ENCODE data around the gene TAS2R39. TPM values are rescaled to one million over a fixed set of nuclear protein-coding genes. Genes with fewer than 3 reads are reported as not detected.

The TAS2R39 gene
- total and polyA plus RNA-seq, 2 experiments from 2014 or later: 0.21 TPM; not detected in 1

DNA sequence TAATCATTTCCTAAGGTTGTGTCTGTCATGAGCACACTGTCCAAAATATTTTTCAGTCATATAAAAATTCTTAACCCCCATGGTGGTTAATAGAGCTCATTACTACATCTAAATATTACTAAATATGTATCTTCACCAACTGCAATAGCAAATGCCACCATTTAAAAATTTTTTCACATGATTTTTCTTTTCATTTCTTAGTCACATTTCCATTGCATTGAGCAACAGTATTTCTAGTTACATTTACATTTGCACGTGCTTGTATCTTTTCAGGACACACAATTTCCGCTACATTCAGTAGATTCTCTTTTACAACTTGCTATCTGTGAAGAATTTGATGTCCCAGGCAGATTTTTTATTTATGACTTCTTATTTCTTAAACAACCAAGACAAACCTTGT, 33.5 kb downstream of the TAS2R39 start:
- no peaks in the 10 kb centered on the region for H3K36me3 ChIP-seq (ENCODE audit: insufficient read depth)
- no peaks in the 10 kb centered on the region for H3K79me2 ChIP-seq (replicated peaks; ENCODE audit: insufficient read depth)
- no peak overlapping the region for H3K27ac Mint-ChIP-seq
- DNase-seq (ENCODE audit: low spot score): no peak
- no peaks in the 10 kb centered on the region for H3F3A ChIP-seq (replicated peaks; ENCODE audit: low read depth)
- H3K27me3 Mint-ChIP-seq (ENCODE audit: insufficient read depth, low read depth, poor library complexity): no peaks in the 10 kb centered on the region
- no peaks in the 10 kb centered on the region for H3K4me1 ChIP-seq (ENCODE audit: insufficient read depth)
- no peak overlapping the region for H3K4me2 ChIP-seq
- no peaks in the 10 kb centered on the region for H3K4me1 Mint-ChIP-seq
- H3K4me3 Mint-ChIP-seq: no peak overlapping the region
- TF ChIP-seq POLR2AphosphoS5 (IDR thresholded peaks at IDR 0.05; ENCODE audit: low read depth): no peak
- TF ChIP-seq JUNB (IDR thresholded peaks at IDR 0.05; ENCODE audit: unreplicated experiment): no peak
- no peak overlapping the region for H2AFZ ChIP-seq
- no peaks in the 10 kb centered on the region; the same call in 2 of the 3 replicates for H3K36me3 Mint-ChIP-seq (ENCODE audit: low read depth)
- H4K20me1 ChIP-seq (replicated peaks; ENCODE audit: insufficient read depth): no peaks in the 10 kb centered on the region
- H3K27ac ChIP-seq (ENCODE audit: low read depth): no peak overlapping the region
- H3K27me3 ChIP-seq (ENCODE audit: insufficient read depth): no peaks in the 10 kb centered on the region
- H3K9me2 ChIP-seq (ENCODE audit: insufficient read depth): no peaks in the 10 kb centered on the region
- no peak overlapping the region for H3K4me3 ChIP-seq
- ATAC-seq: no peak
- H3K9me3 Mint-ChIP-seq: no peaks in the 10 kb centered on the region; the same call in 2 of the 3 replicates

DNA sequence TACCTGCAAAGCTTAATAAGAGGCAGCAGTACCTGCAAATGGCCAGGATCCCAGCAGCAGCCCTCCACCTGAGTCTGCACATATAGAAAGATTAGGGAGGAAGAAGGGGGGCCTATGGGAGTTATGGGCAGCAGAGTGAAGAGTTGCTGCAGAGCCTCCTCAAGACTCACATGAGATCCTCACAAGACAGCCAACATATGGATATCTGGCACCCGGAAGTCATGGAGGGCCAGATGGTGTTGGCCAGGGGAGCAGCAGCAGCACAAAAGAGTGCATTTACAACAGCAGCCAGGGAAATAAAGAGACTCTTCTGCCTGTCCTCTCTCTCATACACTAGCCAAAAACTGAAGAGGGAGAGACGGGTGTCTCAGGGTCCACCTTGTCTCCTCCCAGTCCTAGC, 34.6 kb downstream of the TAS2R39 start:
- H3K4me2 ChIP-seq: no peak overlapping the region
- Mint-ChIP-seq H3K36me3 (ENCODE audit: low read depth) (no peaks in the 10 kb centered on the region; the same call in 2 of the 3 replicates), H3K4me1 (no peaks in the 10 kb centered on the region), H3K27me3 (ENCODE audit: insufficient read depth, low read depth, poor library complexity) (no peaks in the 10 kb centered on the region), H3K4me3 (no peak overlapping the region), H3K9me3 (no peaks in the 10 kb centered on the region; the same call in 2 of the 3 replicates), H3K27ac (no peak overlapping the region)
- no peak overlapping the region for H3K4me3 ChIP-seq
- no peaks in the 10 kb centered on the region for H3K27me3 ChIP-seq (ENCODE audit: insufficient read depth)
- no peak overlapping the region for H3K27ac ChIP-seq (ENCODE audit: low read depth)
- no peak overlapping the region for H2AFZ ChIP-seq
- no peaks in the 10 kb centered on the region for H3K9me2 ChIP-seq (ENCODE audit: insufficient read depth)
- no peaks in the 10 kb centered on the region for H3K4me1 ChIP-seq (ENCODE audit: insufficient read depth)
- DNase-seq (ENCODE audit: low spot score) (no peak), ATAC-seq (no peak)
- no peaks in the 10 kb centered on the region for H3K79me2 ChIP-seq (replicated peaks; ENCODE audit: insufficient read depth)
- no peaks in the 10 kb centered on the region for H4K20me1 ChIP-seq (replicated peaks; ENCODE audit: insufficient read depth)
- no peaks in the 10 kb centered on the region for H3F3A ChIP-seq (replicated peaks; ENCODE audit: low read depth)
- TF ChIP-seq POLR2AphosphoS5 (IDR thresholded peaks at IDR 0.05; ENCODE audit: low read depth): no peak
- no peak for TF ChIP-seq ZNF331 (CRISPR knock-in tag; IDR thresholded peaks at IDR 0.05; ENCODE audit: low read depth)
- no peak for TF ChIP-seq NANOG (IDR thresholded peaks at IDR 0.05; ENCODE audit: borderline replicate concordance)
- H3K36me3 ChIP-seq (ENCODE audit: insufficient read depth): no peaks in the 10 kb centered on the region

DNA sequence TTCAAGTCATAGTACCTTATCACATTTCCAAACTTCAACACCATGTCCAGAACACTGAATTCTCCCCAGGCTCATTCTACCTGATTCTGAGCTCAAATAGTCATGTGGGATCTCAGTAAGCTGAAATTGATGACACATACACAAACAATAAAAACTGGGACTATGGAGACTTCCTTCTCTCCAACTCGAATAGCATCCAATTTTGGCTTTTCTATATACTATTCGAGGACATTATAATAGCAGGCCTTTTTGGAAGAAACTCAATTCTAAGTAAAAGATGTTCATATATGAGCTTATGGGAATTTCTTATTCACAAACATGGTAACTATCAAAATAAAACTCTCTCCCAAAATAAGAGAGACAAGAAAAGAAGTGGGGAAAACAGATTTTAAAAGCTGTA, 38.1 kb downstream of the TAS2R39 start:
- no peak overlapping the region for H3K4me3 Mint-ChIP-seq
- Histone ChIP-seq H3K36me3 (ENCODE audit: insufficient read depth) (no peaks in the 10 kb centered on the region), H3K4me1 (ENCODE audit: insufficient read depth) (no peaks in the 10 kb centered on the region), H3K27me3 (ENCODE audit: insufficient read depth) (no peaks in the 10 kb centered on the region), H3K9me2 (ENCODE audit: insufficient read depth) (no peaks in the 10 kb centered on the region), H2AFZ (no peak overlapping the region), H3K79me2 (replicated peaks; ENCODE audit: insufficient read depth) (no peaks in the 10 kb centered on the region), H3K27ac (ENCODE audit: low read depth) (no peak overlapping the region), H4K20me1 (replicated peaks; ENCODE audit: insufficient read depth) (no peaks in the 10 kb centered on the region), H3K4me3 (no peak overlapping the region), H3K4me2 (no peak overlapping the region), H3F3A (replicated peaks; ENCODE audit: low read depth) (no peaks in the 10 kb centered on the region)
- H3K27me3 Mint-ChIP-seq (ENCODE audit: insufficient read depth, low read depth, poor library complexity): no peaks in the 10 kb centered on the region
- ATAC-seq (no peak), DNase-seq (ENCODE audit: low spot score) (no peak)
- no peak overlapping the region for H3K27ac Mint-ChIP-seq
- TF ChIP-seq JUNB (IDR thresholded peaks at IDR 0.05; ENCODE audit: unreplicated experiment) (no peak), CREB1 (CRISPR knock-in tag; IDR thresholded peaks at IDR 0.05; ENCODE audit: low read depth) (no peak)
- TF ChIP-seq, protein P1, sequence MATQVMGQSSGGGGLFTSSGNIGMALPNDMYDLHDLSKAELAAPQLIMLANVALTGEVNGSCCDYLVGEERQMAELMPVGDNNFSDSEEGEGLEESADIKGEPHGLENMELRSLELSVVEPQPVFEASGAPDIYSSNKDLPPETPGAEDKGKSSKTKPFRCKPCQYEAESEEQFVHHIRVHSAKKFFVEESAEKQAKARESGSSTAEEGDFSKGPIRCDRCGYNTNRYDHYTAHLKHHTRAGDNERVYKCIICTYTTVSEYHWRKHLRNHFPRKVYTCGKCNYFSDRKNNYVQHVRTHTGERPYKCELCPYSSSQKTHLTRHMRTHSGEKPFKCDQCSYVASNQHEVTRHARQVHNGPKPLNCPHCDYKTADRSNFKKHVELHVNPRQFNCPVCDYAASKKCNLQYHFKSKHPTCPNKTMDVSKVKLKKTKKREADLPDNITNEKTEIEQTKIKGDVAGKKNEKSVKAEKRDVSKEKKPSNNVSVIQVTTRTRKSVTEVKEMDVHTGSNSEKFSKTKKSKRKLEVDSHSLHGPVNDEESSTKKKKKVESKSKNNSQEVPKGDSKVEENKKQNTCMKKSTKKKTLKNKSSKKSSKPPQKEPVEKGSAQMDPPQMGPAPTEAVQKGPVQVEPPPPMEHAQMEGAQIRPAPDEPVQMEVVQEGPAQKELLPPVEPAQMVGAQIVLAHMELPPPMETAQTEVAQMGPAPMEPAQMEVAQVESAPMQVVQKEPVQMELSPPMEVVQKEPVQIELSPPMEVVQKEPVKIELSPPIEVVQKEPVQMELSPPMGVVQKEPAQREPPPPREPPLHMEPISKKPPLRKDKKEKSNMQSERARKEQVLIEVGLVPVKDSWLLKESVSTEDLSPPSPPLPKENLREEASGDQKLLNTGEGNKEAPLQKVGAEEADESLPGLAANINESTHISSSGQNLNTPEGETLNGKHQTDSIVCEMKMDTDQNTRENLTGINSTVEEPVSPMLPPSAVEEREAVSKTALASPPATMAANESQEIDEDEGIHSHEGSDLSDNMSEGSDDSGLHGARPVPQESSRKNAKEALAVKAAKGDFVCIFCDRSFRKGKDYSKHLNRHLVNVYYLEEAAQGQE (IDR thresholded peaks at IDR 0.05; ENCODE audit: unreplicated experiment): no peak
- TF ChIP-seq, protein P2, sequence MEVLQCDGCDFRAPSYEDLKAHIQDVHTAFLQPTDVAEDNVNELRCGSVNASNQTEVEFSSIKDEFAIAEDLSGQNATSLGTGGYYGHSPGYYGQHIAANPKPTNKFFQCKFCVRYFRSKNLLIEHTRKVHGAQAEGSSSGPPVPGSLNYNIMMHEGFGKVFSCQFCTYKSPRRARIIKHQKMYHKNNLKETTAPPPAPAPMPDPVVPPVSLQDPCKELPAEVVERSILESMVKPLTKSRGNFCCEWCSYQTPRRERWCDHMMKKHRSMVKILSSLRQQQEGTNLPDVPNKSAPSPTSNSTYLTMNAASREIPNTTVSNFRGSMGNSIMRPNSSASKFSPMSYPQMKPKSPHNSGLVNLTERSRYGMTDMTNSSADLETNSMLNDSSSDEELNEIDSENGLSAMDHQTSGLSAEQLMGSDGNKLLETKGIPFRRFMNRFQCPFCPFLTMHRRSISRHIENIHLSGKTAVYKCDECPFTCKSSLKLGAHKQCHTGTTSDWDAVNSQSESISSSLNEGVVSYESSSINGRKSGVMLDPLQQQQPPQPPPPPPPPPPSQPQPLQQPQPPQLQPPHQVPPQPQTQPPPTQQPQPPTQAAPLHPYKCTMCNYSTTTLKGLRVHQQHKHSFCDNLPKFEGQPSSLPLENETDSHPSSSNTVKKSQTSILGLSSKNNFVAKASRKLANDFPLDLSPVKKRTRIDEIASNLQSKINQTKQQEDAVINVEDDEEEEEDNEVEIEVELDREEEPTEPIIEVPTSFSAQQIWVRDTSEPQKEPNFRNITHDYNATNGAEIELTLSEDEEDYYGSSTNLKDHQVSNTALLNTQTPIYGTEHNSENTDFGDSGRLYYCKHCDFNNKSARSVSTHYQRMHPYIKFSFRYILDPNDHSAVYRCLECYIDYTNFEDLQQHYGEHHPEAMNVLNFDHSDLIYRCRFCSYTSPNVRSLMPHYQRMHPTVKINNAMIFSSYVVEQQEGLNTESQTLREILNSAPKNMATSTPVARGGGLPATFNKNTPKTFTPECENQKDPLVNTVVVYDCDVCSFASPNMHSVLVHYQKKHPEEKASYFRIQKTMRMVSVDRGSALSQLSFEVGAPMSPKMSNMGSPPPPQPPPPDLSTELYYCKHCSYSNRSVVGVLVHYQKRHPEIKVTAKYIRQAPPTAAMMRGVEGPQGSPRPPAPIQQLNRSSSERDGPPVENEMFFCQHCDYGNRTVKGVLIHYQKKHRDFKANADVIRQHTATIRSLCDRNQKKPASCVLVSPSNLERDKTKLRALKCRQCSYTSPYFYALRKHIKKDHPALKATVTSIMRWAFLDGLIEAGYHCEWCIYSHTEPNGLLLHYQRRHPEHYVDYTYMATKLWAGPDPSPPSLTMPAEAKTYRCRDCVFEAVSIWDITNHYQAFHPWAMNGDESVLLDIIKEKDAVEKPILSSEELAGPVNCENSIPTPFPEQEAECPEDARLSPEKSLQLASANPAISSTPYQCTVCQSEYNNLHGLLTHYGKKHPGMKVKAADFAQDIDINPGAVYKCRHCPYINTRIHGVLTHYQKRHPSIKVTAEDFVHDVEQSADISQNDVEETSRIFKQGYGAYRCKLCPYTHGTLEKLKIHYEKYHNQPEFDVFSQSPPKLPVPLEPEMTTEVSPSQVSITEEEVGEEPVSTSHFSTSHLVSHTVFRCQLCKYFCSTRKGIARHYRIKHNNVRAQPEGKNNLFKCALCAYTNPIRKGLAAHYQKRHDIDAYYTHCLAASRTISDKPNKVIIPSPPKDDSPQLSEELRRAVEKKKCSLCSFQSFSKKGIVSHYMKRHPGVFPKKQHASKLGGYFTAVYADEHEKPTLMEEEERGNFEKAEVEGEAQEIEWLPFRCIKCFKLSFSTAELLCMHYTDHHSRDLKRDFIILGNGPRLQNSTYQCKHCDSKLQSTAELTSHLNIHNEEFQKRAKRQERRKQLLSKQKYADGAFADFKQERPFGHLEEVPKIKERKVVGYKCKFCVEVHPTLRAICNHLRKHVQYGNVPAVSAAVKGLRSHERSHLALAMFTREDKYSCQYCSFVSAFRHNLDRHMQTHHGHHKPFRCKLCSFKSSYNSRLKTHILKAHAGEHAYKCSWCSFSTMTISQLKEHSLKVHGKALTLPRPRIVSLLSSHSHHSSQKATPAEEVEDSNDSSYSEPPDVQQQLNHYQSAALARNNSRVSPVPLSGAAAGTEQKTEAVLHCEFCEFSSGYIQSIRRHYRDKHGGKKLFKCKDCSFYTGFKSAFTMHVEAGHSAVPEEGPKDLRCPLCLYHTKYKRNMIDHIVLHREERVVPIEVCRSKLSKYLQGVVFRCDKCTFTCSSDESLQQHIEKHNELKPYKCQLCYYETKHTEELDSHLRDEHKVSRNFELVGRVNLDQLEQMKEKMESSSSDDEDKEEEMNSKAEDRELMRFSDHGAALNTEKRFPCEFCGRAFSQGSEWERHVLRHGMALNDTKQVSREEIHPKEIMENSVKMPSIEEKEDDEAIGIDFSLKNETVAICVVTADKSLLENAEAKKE (CRISPR knock-in tag; IDR thresholded peaks at IDR 0.05): no peak
- no peaks in the 10 kb centered on the region for H3K36me3 Mint-ChIP-seq (ENCODE audit: low read depth)
- H3K9me3 Mint-ChIP-seq: no peaks in the 10 kb centered on the region
- no peaks in the 10 kb centered on the region for H3K4me1 Mint-ChIP-seq

Measured in GM23338 (cell line).